HG03575 (cell line): ENCODE results near the gene ADH6.
"Not testable (repeated sequence)": the region's sequence is repeated elsewhere in the genome, so short reads cannot be mapped to it uniquely, and the experiment has no call there.

Experiments
- ATAC-seq: cut with Tn5 transposase; IDR thresholded peaks from one replicate; pipeline ENCODE4 v1.9.1; 2021; ENCODE audit not compliant: unreplicated experiment, insufficient number of reproducible peaks, low FRiP score; ENCODE audit errors: extremely low read depth

ADH6 gene

GRCh38 chr4:99202094-99202493 lies 17.0 kb downstream of the ADH6 start:
- ATAC-seq, result no peak

GRCh38 chr4:99201690-99202089 lies 17.4 kb downstream of the ADH6 start:
- ATAC-seq, result no peak

GRCh38 chr4:99200138-99200537 lies 18.9 kb downstream of the ADH6 start:
- no peak for ATAC-seq

- no peak for ATAC-seq
Observed at GRCh38 chr4:99190336-99190735, 28.7 kb downstream of the ADH6 start.

GRCh38 chr4:99189900-99190299 lies 29.1 kb downstream of the ADH6 start:
- ATAC-seq, result not testable (repeated sequence)

GRCh38 chr4:99186029-99186428 lies 33.0 kb downstream of the ADH6 start:
- no peak for ATAC-seq

GRCh38 chr4:99185581-99185980 lies 33.5 kb downstream of the ADH6 start:
- no peak for ATAC-seq

GRCh38 chr4:99180382-99181070 lies 38.5 kb downstream of the ADH6 start:
- no peak for ATAC-seq

GRCh38 chr4:99179626-99180025 lies 39.4 kb downstream of the ADH6 start:
- no peak for ATAC-seq

- no peak for ATAC-seq
Observed at GRCh38 chr4:99179178-99179577, 39.9 kb downstream of the ADH6 start.

- no peak for ATAC-seq
Observed at GRCh38 chr4:99166544-99166943, 52.5 kb downstream of the ADH6 start.

- no peak for ATAC-seq
Observed at GRCh38 chr4:99165978-99166377, 53.1 kb downstream of the ADH6 start.

- no peak for ATAC-seq
Observed at GRCh38 chr4:99161373-99162099, 57.5 kb downstream of the ADH6 start.

GRCh38 chr4:99159699-99160098 lies 59.3 kb downstream of the ADH6 start:
- ATAC-seq, result no peak

- no peak for ATAC-seq
Observed at GRCh38 chr4:99157478-99157935, 61.5 kb downstream of the ADH6 start.

- ATAC-seq, result no peak
Observed at GRCh38 chr4:99156992-99157391, 62.1 kb downstream of the ADH6 start.

GRCh38 chr4:99154658-99155342 lies 64.2 kb downstream of the ADH6 start:
- no peak for ATAC-seq
